GM19239 (cell line): ENCODE measurements around the gene ARID4B.
"Not testable (repeated sequence)": the region's sequence is repeated elsewhere in the genome, so short reads cannot be mapped to it uniquely, and the experiment has no call there.

ENCODE experiments used
- DNase-seq: peaks from one replicate; pipeline ENCODE4 v3.0.0; 2011; ENCODE audit warnings: low spot score; ENCODE audit not compliant: insufficient read length
- FAIRE-seq: peaks from 2 replicates; lab custom pipeline; 2011; peaks lifted over from hg19 to GRCh38; lab: Jason Lieb, UNC

Gene ARID4B

GRCh38 chr1:235181561-235182245 is 146.3 kb downstream of the ARID4B start:
- FAIRE-seq (no peak), DNase-seq (no peak)

DNA sequence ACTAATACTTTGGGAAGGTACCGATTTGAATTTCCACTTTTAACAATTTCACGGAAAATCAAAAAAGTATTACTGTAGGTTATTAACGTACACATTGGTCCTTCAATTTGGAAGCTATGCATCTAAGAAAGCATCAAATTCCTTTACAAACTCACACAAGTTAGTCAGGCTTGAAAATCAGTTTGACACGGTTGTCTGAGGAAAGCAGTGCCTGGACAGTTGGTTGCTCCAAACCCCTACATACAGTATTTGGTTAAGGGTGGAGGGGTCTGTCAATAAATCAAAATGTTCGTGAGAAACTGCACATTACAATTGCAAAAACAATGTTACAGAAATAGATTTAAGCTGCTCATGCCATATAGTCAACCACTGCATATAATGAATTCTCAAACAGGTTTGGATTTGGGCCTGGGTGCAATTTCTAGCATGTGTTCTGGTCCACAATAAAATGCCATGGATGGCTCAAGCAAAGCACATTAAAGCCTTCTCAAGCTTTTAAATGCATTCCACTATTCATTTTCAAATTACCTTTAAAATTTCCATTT is 147.0 kb downstream of the ARID4B start:
- FAIRE-seq: peak; percentile 51
- no peak for DNase-seq

DNA sequence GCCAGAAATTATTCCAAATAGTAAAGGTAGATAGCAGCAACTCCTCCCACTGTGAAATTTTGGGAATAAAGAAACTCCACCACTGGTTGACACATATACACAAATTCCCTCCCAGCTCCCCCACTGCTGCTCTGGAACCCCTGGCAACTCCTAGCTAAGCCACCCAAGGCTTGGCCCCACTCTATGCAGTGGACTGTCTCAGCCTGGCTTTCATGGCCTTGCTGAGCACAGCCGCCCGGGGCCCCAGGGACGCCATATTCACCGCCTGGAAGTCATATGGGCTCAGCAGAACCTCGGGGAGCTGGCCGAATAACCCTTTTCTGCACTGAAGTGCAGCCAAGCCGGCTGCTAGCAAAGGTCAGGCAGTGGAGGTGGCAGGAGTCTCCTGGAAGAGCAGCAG is 151.5 kb downstream of the ARID4B start:
- no peak for DNase-seq
- FAIRE-seq: no peak

DNA sequence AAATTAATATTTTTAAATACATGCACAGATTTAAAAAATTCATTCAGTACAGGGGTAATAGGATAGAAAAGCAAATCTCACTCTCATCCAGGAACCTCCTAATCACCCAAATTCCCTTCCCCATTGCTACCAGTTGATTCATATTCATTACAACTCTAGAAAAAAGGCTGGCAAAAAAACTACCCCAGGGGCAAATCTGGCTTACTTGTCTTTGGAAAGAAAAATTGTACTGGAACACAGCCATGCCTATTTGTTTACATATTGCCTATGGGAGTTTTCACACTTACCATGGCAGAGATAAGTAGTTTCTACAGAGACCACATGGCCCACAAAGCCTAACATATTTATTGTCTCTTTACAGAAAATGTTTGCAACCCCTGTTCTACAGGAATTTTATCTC is 158.0 kb downstream of the ARID4B start:
- no peak for DNase-seq
- no peak for FAIRE-seq

- DNase-seq: no peak
- no peak for FAIRE-seq
Observed at GRCh38 chr1:235168375-235168774, 159.6 kb downstream of the ARID4B start.

DNA sequence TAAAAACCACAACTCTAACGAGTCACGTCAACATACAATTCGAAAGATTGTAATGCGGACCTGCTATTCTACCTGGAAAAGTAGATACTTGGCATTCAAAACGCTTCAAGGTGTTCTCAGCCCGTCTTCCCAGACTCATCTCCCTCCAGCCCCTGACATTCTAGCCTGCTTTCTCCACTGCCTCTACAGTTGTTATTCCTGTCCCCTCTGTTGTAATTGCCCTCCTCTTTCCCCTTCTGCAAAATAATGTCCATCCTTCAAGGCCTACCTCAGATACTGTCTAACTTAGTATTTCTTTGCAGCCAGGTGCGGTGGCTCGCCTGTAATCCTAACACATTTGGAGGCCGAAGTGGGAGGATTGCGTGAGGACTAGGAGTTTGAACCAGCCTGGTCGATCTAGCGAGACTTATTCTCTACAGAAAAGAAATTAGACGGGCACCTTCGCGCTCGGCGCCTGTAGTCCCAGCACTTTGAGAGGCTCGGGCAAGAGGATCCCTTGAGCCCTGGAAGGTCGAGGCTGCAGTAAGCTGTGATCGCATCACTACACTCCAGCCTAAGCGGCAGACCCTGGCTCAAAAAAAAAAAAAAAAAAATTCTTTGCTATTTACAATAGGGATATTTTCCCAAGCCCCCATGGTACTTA is 166.2 kb downstream of the ARID4B start:
- no peak for DNase-seq
- peak; percentile 18 for FAIRE-seq

GRCh38 chr1:235160957-235161684 is 166.9 kb downstream of the ARID4B start, which contains the start of gene RBM34:
RBM34 (minus strand) TSS chr1:235161250; CDS start chr1:235161226, 24 bp downstream.
- DNase-seq (peak; percentile 75), FAIRE-seq (peak; percentile 85)

DNA sequence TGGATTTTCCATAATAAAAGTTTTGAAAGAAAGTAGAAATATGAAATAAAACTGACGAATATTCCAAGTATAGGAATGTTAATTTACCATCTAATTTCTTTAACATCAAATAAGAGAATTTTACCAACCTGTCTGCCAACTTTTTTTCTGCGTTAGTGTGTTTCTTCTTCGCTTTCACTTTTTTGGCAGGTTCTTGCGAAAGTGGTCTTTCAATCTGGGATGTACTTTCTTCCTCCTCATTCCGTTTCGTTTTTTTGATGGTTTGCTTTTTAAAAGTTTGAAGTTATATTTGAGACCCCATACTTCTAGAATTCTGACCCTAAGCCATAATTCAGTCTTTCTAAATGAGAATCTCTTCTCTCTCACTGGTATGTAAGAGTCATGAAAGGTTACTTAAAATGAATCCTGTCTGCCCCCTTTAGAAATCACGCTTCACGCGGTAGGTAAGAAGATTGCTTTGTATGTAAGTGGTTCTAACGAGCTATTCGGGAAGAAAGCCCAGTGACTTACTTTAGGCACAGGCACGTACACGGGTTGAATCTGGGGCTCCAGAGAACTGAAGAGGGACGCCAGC is 167.5 kb downstream of the ARID4B start:
- FAIRE-seq (no peak), DNase-seq (peak; percentile 27)

DNA sequence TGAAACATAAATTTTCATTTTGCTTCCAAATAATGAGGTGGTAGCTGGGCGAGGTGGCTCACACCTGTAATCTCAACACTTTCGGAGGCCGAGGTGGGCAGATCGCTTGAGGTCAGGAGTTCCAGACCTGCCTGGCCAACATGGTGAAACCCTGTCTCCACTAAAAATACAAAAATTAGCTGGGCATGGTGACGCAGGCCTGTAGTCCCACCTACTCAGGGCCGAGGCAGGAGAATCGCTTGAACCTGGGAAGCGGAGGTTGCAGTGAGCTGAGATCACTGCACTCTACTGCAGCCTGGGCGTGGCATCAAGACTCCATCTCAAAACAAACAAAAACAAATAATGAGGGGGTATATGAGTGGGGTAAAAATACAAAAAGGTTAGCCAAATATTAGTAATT is 168.0 kb downstream of the ARID4B start:
- DNase-seq, FAIRE-seq: not testable (repeated sequence)

- FAIRE-seq, DNase-seq: not testable (repeated sequence)
Observed at GRCh38 chr1:235159284-235159683, 168.7 kb downstream of the ARID4B start.

- no peak for FAIRE-seq
- DNase-seq: no peak
Observed at GRCh38 chr1:235158680-235159079, 169.3 kb downstream of the ARID4B start.

- no peak for DNase-seq
- no peak for FAIRE-seq
Observed at GRCh38 chr1:235157150-235157549, 170.8 kb downstream of the ARID4B start.

GRCh38 chr1:235156740-235157139 is 171.2 kb downstream of the ARID4B start:
- FAIRE-seq (no peak), DNase-seq (no peak)

DNA sequence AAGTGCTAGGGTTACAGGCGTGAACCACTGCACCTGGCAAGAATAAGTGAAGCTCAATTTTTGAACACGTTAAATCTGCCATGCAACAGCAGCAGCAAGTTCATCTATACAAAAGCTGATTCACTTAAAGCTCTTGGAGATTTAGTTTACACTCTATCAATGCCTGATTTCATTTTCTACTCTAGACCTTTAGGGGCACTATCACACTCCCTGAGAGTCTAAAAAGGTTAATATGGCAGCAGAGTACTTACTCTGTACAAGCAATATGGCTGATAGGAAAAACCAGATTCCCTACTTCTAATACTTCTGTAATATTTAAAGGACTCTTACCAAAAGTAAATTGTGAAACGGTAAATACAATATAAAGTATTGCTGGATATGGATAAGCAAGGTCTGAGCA is 171.7 kb downstream of the ARID4B start:
- FAIRE-seq: no peak
- DNase-seq: no peak

DNA sequence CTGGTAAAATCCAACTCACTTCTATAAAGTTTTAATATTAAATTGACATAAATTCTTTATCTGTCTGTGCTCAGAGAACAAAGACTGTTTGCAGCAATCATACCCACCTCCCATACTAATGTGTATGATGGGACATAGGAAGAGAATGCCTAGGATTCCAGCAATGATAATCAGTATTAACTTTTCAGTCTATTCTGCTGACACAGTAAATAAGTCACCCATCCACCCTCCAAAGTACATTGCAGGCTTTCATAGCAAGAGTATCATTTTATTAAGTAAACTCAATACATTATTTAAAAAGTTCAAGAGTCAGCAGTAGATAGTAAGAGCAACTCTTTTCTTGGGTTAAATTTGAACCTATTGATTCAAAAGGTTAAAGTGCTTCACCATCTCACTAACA is 175.7 kb downstream of the ARID4B start:
- DNase-seq (no peak), FAIRE-seq (no peak)

DNA sequence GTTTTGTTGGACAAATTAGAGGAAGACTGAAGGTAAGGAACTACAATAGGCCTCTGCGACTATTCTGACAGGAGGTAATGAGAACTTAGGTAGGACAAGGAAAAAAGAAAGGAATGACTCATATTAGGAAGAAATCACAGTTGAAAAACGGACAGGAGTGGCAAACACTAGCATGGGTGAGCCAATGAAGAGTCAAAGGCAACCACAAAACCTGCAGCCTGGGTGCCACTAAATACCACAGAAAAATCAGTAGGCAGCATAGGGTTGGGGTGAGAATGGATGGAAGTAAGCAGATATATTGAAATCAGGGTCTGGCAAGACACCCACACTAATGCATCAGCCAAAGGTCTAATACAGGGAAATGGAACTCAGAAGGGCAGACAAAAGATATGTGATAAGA is 176.9 kb downstream of the ARID4B start:
- FAIRE-seq (no peak), DNase-seq (no peak)

DNA sequence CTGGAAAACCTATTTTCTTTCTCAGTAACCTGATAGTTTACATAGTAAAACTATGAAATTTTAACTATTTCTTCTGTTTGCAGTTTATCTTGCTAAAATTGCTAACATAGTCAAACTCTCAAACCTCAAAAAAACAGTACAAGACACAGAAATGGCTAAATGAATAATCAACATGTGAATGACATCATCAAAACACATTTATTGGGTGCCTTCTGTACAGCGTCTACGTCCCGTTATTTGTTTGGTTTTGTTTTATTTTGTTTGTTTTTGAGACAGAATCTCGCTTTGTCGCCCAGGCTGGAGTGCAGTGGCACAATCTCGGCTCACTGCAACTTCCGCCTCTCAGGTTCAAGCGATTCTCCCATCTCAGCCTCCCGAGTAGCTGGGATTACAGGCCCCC is 178.2 kb downstream of the ARID4B start:
- no peak for DNase-seq
- FAIRE-seq: no peak

DNA sequence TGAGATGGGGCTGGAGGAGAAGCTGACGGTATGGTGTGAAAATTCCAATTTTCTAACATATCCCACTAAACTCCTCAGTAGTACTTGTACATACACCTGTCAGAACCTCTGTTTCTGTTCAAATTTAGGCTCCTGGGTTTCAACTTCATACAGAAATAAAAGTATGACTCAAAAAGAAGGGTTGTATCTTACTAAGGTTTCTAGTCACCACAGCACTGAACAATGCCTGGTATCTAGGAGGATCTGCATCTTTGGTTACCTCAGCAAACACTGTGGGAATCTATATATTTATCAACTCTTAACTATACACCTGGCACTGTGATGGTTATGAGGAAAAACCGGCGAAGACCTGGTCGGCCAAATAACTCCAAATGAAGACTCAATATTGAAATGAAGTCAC is 180.7 kb downstream of the ARID4B start:
- FAIRE-seq (no peak), DNase-seq (no peak)

- DNase-seq: no peak
- FAIRE-seq: no peak
Observed at GRCh38 chr1:235145639-235146038, 182.3 kb downstream of the ARID4B start.

- DNase-seq (no peak), FAIRE-seq (no peak)
Observed at GRCh38 chr1:235142991-235143390, 185.0 kb downstream of the ARID4B start.

- DNase-seq (no peak), FAIRE-seq (no peak)
Observed at GRCh38 chr1:235139315-235139714, 188.7 kb downstream of the ARID4B start.
